HG03442 (cell line): ENCODE measurements around the gene HGS.

Experiments used
- ATAC-seq: cut with Tn5 transposase; IDR thresholded peaks from one replicate; pipeline ENCODE4 v1.9.1; 2021; ENCODE audit warnings: mild to moderate bottlenecking, moderate library complexity; ENCODE audit not compliant: unreplicated experiment

Gene HGS

GRCh38 chr17:81703747-81704654 lies 20.2 kb downstream of the HGS start:
- no peak for ATAC-seq

GRCh38 chr17:81705518-81706231 lies 21.9 kb downstream of the HGS start:
- no peak for ATAC-seq

GRCh38 chr17:81706232-81706611 lies 22.4 kb downstream of the HGS start:
- no peak for ATAC-seq

- ATAC-seq, result no peak
Measured at GRCh38 chr17:81706757-81707624, 23.2 kb downstream of the HGS start.

- no peak for ATAC-seq
Measured at GRCh38 chr17:81707725-81708646, 24.2 kb downstream of the HGS start.

GRCh38 chr17:81708739-81709185 lies 25.0 kb downstream of the HGS start:
- ATAC-seq, result no peak

GRCh38 chr17:81710514-81711308 lies 26.9 kb downstream of the HGS start:
- ATAC-seq, result no peak

- ATAC-seq, result peak; percentile 51
Measured at GRCh38 chr17:81711814-81712467, 28.1 kb downstream of the HGS start, which contains the start of gene SLC25A10. Gene SLC25A10 (plus strand): TSS chr17:81712284. CDS start chr17:81712427, 143 bp downstream.

GRCh38 chr17:81712468-81713003 lies 28.7 kb downstream of the HGS start:
- no peak for ATAC-seq

- ATAC-seq, result no peak
Measured at GRCh38 chr17:81713004-81713555, 29.3 kb downstream of the HGS start.

- no peak for ATAC-seq
Measured at GRCh38 chr17:81713556-81714411, 30.0 kb downstream of the HGS start.

- no peak for ATAC-seq
Measured at GRCh38 chr17:81714412-81715106, 30.7 kb downstream of the HGS start.

GRCh38 chr17:81715107-81715871 lies 31.5 kb downstream of the HGS start:
- no peak for ATAC-seq

GRCh38 chr17:81715872-81716673 lies 32.3 kb downstream of the HGS start:
- no peak for ATAC-seq

- no peak for ATAC-seq
Measured at GRCh38 chr17:81716674-81716996, 32.8 kb downstream of the HGS start.
